Jurkat, Clone E6-1 (cell line): ENCODE data around the gene ANKLE1.

Experiments used
- DNase-seq: peaks from one replicate; pipeline ENCODE4 v3.0.0-alpha.2; 2011; ENCODE audit warnings: low read depth, low spot score
- H3K4me3 ChIP-seq: 2 replicates; pipeline ENCODE4 v1.5.1; 2011; ENCODE audit warnings: mild to moderate bottlenecking, low read length, control low read depth, moderate library complexity

ANKLE1 gene

DNA sequence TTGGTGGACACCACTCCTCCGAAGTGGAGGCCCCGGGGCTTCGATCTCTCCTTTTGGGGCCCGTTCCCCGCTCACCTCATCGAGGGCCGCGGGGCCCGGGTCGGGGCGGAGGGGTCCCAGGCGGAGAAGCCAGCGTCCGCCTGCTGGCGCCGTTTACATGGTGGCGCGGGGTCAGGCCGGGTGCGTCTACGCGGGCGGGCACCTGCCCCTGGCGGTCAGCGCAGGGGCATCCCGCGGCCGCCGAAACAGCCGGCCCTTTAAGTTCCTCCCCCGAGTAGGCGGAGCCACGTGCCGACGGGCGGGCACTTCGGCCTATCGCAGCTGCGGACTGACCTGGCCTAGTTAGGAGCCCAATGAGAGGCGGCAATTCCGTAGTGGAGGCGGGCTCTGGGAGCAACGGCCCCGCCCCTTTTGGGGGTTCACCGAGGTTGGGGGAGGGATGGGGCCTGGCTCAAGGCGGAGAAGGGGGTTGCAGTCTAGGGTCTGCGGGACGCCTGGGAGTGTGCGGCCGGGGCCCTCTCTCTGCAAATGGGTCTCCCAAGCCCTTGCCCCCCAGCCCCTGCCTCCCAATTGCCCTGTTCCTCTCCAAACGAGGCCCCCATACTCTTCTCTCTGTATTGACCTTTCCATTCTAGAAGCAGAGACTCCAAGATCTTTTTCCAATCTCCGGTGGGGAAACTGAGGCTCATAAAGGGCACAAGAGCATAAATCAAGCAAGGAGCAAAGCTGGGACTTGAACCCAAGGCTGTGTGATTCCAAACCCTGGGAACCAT lies 21.7 kb downstream of the ANKLE1 start, which contains the start of gene ABHD8:
ABHD8 (minus strand) TSS at position 259 of the 773 bp plus-strand sequence. CDS start 1,809 bp downstream, outside the sequence.
- peak within 1 kb of the TSS; percentile 62 for H3K4me3 ChIP-seq
- DNase-seq = peak; percentile 91

DNA sequence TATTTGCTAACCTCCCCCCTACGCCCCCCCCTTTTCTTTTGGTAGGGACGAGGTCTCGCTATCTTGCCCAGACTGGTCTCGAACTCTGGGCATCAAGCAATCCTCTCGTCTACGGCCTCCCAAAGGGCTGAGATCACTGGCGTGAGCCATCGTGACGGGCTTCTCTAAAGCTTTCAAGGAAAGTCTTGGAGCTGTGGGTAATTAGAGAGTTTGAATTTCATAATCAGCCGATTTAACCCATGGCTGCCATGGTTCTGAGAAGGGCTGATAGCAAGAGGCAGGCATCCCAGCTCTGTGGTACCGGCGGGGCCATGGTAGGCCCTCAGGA lies 22.2 kb downstream of the ANKLE1 start:
- no peak overlapping the region; the same call in 1 of the 2 replicates for H3K4me3 ChIP-seq
- no peak for DNase-seq

DNA sequence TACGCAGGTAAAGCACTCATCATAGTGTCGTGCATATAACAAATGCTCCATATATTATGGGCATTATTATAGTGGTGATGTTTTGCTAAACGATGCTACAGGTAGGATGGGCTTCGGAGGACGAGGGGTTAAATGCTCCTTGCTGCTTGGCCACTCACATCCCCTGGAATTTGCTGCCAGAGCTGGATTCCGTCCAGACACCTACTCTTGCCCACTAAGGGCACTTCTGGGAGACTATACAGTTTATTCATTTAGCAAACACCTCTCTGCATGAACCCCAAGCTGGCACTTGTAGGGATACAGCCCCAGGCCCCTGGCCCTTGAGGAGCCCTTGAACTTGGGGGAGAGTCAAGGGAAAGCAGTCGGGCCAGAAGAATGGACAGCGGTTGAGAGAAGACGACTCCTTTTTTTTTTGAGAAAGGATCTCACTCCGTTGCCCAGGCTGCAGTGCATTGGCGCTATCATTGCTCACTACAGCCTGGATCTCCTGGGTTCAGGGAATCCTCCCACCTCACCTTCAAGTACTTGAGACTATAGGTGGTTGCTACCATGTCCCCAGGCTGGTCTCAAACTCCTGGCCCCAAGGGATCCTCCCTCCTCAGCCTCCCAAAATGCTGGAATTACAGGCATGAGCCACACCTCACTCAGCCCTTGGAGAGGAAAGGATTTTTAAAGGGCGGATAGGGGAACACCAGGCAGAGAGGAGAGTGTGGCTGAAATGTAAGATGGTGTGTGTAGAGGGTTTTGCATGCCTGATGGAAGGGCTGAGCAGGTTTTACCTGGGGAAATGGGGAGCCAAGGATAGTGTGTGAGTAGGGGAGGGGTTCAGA lies 22.9 kb downstream of the ANKLE1 start:
- no peak for DNase-seq
- peak overlapping the region; percentile 89 for H3K4me3 ChIP-seq

DNA sequence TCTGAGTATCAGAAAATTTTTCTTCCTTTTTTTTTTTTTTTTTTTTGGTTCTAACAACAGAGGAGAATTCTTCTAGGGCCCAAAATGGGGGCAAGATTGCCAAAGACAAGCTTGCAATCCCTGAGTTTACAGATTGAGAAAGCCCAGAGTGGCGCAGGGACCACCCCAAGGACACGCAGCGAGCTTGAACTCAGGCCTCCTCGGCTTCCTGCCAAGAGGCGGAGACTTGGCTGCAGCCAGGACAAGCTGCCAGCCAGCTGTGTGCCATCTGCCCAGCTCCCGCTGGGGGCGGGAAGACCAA lies 23.5 kb downstream of the ANKLE1 start:
- no peak for DNase-seq
- peak overlapping the region; percentile 89 for H3K4me3 ChIP-seq

DNA sequence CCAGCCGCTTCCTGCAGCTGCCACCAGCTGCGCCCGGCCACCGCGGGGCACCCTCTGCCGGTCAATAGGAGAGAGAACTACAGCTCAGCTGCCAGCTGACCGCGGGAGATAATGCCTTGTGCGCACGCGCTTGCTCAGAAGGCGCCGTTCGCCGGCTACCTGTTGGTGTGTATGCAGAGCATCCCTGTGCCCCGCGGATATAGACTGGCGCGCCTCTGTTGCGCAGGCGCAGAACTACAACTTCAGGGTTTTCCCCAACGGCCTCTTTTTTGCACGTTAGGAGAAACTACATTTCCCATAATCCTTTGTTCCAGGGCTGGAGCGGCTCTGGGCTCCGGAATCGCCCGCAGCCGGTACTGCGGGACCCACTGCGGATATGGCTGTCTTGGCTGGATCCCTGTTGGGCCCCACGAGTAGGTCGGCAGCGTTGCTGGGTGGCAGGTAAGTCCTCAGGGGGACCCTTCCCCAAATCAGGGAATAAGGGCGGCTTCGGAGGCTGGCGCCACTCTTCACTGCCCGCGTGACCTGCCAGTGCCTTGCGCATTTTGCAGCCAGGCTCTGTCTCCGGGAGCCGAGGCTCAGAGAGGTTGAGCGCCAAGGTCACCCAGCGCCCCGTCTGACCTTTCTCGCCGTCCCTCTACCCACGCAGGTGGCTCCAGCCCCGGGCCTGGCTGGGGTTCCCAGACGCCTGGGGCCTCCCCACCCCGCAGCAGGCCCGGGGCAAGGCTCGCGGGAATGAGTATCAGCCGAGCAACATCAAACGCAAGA lies 24.0 kb downstream of the ANKLE1 start, which contains the start of gene MRPL34:
MRPL34 (plus strand) TSS at position 356 of the 768 bp plus-strand sequence; CDS start at position 377, 21 bp downstream.
- DNase-seq = peak; percentile 99
- peak within 1 kb of the TSS; percentile 89 for H3K4me3 ChIP-seq

DNA sequence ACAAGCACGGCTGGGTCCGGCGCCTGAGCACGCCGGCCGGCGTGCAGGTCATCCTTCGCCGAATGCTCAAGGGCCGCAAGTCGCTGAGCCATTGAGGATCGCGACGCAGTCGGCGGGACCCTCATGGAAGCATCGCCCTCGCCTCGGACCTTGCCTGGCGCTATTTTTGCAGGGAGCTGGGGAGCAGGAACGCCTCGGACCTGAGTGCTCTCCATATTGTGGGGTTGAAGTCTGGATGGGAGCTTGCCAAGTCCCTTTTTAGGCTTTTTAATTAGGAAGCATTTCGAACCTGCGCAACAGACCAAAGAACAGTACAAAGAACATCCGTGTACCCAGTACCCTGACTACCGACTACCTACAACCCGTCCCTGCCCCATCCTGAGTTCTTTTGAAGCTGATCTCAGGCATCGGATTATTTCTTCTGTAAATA lies 24.6 kb downstream of the ANKLE1 start:
- DNase-seq = no peak
- peak overlapping the region; percentile 89 for H3K4me3 ChIP-seq

DNA sequence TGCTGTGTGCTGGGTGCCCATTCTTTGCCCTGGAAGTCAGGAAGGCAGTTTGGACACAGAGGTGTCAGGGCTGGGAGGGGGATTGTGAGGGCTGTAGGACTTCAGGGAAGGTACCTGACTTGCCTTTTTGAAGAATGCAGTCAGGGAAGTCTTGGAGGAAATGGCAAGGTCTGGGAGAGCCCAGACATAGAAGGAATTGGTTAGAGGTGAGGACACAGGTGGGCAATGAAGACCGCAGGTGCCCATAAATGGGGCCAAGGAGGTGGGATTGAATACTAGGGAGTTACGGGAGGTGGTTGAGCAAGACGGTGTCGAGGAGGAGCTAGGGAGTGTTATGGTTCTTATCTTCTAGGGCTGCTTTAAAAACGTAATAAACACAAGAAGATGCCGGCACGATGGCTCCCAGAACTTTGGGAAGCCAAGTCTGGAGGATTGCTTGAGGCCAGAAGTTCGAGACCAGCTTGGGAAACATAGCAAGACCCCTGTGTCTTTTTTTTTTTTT lies 26.2 kb downstream of the ANKLE1 start:
- no peak overlapping the region for H3K4me3 ChIP-seq
- DNase-seq = no peak

DNA sequence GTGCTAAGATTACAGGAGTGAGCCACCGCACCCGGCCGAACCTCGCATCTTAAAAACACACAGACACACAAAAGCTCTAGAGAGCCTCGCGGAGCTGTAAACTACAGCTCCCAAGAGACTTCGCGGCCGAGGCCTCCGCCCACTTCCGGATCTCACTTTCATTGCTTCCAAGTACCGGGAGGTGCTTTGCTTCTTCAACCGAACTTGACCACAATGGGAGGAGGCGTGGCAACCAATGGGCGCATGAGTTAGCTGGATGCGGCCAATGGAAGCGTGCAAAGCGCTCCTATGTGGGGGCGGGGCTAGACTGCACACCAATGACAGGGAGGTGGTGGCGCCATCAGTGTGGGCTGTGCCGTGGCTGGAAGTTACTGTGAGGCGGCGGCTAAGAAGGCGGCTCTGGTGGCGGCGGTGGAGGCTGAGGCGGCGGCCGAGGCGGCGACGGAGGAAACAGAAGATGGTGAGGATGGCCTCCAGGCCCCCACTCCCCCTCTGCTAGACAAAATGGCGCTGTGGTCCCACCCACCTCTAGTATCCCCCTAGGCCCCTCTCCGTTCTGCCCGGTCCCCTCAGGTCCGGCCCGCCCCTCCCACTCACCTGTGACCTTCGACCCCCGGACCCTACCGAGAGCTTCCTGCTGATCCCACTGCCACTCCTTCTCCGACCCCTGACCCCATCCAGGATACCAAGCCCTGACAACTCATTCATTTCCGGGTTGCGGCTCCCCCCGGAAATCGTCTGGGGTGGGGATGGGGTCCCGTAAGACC lies 27.7 kb downstream of the ANKLE1 start, which contains the start of gene DDA1:
DDA1 (plus strand) TSS at position 366 of the 767 bp plus-strand sequence; CDS start at position 458, 92 bp downstream.
- peak within 1 kb of the TSS; percentile 88 for H3K4me3 ChIP-seq

DNA sequence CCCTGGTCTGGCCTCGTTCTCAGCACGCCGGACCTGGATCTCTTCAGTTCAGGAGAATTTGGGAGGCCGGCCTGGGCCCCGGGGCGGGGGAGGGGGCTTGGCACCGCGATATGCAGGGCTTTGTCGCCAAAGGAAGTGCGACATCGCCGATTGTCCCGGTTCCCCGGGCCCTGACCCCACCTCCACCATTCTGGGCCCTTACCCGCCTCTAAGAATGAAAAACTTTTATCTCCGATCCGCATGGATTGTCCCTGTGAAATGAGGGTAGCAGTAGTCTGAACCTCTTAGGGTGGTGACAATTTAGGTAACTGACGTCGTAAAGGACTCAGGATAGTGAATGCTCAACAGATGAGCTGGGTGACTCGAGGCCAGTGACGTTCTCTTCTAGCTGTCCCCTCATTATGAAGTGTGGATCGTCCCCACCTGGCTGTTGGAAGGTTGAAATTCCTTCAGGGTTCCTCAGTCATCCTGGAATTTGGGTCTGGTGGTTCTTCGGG lies 28.3 kb downstream of the ANKLE1 start:
- no peak for DNase-seq
- peak overlapping the region; percentile 88 for H3K4me3 ChIP-seq

More for the DNA sequence above, 27.7 kb downstream of the ANKLE1 start, which contains the start of gene DDA1:
- peak; percentile 100 for DNase-seq

DNA sequence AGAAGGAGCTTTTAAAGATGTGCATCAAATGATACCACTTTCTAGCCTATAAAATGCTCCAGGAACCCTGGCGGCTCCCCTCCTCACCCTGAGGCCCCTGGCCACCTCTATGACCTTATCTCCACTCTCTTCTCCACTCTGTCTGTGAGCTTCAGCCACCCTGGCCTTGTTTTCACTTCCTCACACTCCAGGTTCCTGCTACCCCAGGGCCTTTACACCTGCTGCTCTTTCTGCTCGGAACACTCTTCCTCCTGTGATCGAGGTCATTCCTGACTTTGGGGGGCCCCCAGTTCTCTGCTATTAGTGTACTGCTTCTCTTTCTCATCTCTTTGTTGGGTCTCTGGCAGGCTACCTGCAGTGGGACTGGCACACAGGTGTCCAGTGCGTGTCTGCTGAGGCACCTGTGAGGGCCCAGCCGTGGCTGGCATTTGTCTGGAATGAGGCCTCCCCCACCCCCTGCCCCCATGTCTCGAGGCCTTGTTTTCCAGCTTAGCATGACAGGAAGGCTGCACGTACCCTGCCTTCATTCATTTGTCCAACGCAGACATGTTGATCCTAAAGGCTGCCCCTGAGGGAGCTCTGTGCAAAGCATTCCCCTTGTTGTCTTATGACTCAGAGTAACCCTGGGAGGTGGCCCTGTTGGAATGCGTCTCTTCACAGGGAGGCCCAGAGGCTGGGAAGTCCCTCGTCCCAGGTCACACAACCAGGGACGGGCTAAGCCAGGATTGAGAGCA lies 29.9 kb downstream of the ANKLE1 start:
- no peak for DNase-seq
- no peak overlapping the region for H3K4me3 ChIP-seq

DNA sequence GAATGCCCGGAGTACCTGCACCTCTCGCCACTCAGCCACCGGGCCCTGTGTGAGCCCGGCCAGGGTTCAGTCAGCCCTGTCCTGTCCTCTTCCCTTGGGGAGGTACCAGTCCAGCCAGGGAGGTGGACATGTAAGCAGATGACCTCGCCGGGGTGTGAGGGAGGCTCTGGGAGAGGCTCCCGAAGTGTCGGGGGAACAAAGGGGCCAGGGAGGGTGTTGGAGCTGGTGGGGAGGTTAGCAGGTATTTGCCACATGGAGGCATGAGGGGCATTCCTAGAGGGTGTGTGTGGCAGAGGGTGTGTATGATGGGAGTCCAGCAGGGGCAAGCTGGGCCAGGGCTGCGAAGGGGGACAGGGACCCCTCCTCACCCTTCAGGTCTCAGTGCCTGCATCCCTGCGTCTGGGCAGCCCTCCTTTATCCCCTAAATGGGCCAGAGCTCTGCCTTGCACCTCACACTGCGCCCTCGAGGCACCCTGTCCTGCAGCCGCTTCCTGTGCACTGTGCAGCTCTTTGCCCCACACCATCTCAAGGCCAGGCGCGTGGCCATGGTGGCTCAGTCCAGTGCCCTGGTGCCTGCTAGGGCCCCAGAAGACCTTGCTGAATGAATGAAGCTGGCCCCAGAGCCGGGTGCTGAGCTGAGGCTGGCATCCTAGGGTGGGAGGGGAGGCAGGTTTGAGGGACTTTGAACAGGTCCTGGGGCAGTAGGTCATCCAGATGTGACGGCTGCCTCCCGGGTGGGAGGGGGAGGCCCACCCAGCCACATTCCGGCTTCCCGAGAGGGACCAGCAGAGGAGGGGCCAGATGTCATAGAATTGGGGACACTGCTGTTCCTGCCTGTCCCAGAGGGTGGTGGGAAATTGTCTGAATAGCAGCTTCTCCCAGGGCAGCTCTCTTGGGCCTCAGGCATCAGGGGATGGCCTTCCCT lies 30.8 kb downstream of the ANKLE1 start:
- no peak overlapping the region for H3K4me3 ChIP-seq
- DNase-seq = no peak

DNA sequence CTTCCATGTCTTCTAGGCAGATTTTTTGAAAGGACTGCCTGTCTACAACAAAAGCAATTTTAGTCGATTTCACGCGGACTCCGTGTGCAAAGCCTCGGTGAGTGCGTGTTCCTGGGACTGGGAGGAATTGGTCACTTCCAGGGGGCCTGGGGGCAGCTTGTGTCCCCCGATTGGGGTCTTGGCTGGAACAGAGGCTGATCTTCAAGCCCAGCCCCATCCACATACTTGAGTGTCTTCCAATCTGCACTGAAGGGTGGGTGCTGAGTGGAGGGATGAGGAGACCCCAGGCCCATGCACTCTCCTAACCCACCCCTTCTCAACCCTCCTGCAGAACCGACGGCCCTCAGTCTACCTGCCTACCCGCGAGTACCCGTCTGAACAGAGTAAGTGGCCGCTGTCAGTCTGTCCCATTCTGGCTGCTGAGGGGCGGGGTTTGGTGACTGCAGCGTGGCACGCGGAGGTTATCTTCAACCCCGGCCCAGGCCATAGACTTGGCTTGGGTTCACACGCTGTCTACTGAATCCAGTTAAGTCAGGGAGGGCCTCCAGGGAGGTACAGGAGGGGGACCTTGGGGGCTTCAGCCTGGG lies 32.4 kb downstream of the ANKLE1 start:
- no peak overlapping the region for H3K4me3 ChIP-seq
- DNase-seq = no peak

DNA sequence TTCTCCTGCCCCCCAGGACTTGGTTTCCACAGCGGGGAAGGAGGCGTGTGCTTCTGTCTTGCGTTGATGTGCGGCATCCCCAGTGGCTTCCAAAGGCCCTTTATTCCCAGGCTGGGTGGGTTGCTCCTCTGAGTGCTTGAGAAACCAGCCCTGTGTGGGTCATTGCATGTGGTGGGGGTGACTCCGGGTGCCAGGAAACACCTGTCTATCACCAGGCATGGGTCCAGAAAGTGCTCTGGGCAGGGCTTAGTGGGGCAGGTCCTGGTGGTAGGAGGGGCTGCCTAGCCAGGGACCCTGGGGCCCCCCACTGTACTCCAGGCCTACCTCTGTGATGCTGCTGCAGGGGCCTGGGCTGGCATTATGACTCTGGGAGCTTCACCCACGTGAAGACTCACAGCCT lies 37.3 kb downstream of the ANKLE1 start:
- DNase-seq = no peak
- no peak overlapping the region for H3K4me3 ChIP-seq

DNA sequence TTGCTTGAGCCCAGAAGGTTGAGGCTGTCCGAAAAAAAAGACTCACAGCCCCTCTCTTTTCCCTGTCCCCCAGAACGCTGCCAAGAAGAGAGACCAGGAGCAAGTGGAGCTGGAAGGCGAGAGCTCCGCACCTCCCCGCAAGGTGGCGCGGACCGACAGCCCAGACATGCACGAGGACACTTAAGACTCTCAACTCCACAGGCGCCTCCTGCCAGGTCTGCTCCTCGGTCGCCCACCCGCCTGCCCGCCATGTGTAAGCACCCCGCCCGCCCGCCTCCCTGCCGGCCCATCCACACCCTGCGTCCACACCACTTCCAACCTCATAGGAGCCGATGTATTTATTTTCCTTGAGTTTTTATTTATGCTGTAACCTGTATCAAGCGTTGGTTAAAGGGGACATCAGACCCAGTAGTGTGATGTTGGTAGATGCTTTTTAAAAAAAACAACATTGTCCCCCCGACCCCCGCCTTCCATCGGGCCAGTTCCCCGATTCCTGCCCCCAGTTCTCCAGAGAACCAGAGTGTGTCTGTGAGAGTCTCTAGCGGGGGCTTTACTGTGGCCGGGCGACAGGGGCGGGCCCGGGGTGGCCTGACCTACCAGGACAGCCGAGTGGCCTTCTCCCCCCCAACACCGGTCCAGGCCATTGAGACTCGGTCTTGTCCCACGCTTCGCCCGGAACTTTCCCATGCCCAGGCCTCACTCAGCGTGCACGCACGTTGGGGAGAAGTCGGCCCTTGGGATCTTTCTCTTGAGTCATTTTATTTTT lies 38.0 kb downstream of the ANKLE1 start:
- no peak for DNase-seq
- H3K4me3 ChIP-seq = no peak overlapping the region

DNA sequence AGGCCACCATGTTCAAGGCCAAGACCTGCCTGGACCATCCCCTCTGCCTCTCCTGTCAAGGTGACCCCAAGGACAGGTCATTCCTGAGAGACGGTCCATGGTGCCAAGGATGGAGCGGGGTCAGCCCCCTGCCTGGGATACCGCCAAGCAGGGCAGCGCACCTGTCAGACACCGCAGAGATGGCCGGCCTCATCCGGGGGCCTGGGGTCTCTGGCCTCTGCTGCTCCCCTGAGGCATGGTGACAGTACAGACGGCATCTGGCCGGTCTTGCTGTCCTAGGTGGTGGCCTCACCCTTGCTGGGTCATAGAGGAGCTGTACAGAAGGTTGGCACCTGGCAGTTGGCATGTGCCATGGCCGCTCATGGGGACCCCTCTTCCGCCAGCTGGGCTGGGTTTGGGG lies 38.7 kb downstream of the ANKLE1 start:
- no peak for DNase-seq
- no peak overlapping the region for H3K4me3 ChIP-seq
